OCI-LY3 (cell line): ENCODE data around the gene LDB2.

ENCODE experiments used
- H2AFZ ChIP-seq: fragments of 200-600, 300-600 bp; shearing (Covaris generic); 2 replicates; pipeline ENCODE4 v1.6.0; 2014; ENCODE audit warnings: antibody characterized with exemption, low read depth, low read length
- H3K27ac ChIP-seq: fragments of 200-600, 300-600 bp; sonication (generic); 2 replicates; pipeline ENCODE4 v1.5.1; 2014; ENCODE audit warnings: mild to moderate bottlenecking, low read length, moderate library complexity, mixed read lengths
- H3K27me3 ChIP-seq: fragments of 200-600, 300-600 bp; sonication (generic); 2 replicates; pipeline ENCODE4 v1.6.1; 2014; ENCODE audit warnings: low read depth, low read length, mixed read lengths
- H3K36me3 ChIP-seq: fragments of 200-600, 300-600 bp; sonication (generic); replicated peaks from 2 replicates; pipeline ENCODE3; 2014; ENCODE audit warnings: low read depth, low read length, mixed read lengths
- H3K4me1 ChIP-seq: fragments of 300-600, 200-600 bp; sonication (generic); 2 replicates; pipeline ENCODE4 v1.6.1; 2014; ENCODE audit warnings: low read length, mixed read lengths
- H3K4me2 ChIP-seq: fragments of 200-600, 300-600 bp; sonication (generic); 2 replicates; pipeline ENCODE4 v1.6.1; 2014; ENCODE audit warnings: low read length, mixed read lengths
- H3K4me3 ChIP-seq: fragments of 300-600, 200-600 bp; sonication (generic); 2 replicates; pipeline ENCODE4 v1.5.1; 2014; ENCODE audit warnings: antibody characterized with exemption, mild to moderate bottlenecking, low read length, moderate library complexity
- H3K79me2 ChIP-seq: fragments of 300-600, 200-600 bp; shearing (Covaris generic); 2 replicates; pipeline ENCODE4 v1.6.1; 2014; ENCODE audit warnings: mild to moderate bottlenecking, low read length, mixed read lengths
- H3K9ac ChIP-seq: fragments of 300-600, 200-600 bp; shearing (Covaris generic); 2 replicates; pipeline ENCODE4 v1.6.0; 2014; ENCODE audit warnings: mild to moderate bottlenecking, low read length, moderate library complexity
- H3K9me3 ChIP-seq: fragments of 200-600, 300-600 bp; shearing (Covaris generic); 2 replicates; pipeline ENCODE4 v1.6.1; 2014; ENCODE audit warnings: low read length, mixed read lengths; ENCODE audit not compliant: insufficient read depth
- H4K20me1 ChIP-seq: fragments of 200-600, 300-600 bp; sonication (generic); 2 replicates; pipeline ENCODE4 v1.6.1; 2016; ENCODE audit warnings: low read length, mixed read lengths; ENCODE audit not compliant: insufficient read depth
- CTCF ChIP-seq: fragments of 200-600, 300-600 bp; sonication (generic); IDR thresholded peaks from 2 replicates; pipeline ENCODE4 v1.5.1; 2014; ENCODE audit warnings: antibody characterized with exemption, low read length, low read depth
- EZH2phosphoT487 ChIP-seq: fragments of 200-600 bp; shearing (Covaris generic); IDR thresholded peaks from 2 replicates; pipeline ENCODE4 v1.6.1; 2018; ENCODE audit warnings: antibody characterized with exemption, mixed run types, low read depth

LDB2 gene

GRCh38 chr4:16760617-16761363 is 137.7 kb downstream of the LDB2 start:
- Histone ChIP-seq H3K4me2 (no peak overlapping the region), H3K9me3 (no peaks in the 10 kb centered on the region), H3K79me2 (no peaks in the 10 kb centered on the region), H3K4me1 (peaks cover 6% of the 10 kb centered on the region; the same call in 1 of the 2 replicates), H4K20me1 (no peaks in the 10 kb centered on the region), H3K4me3 (no peak overlapping the region), H3K27ac (no peak overlapping the region), H2AFZ (no peak overlapping the region), H3K36me3 (no peaks in the 10 kb centered on the region), H3K27me3 (no peaks in the 10 kb centered on the region), H3K9ac (no peak overlapping the region)
- TF ChIP-seq EZH2phosphoT487 (no peak), CTCF (no peak)

DNA sequence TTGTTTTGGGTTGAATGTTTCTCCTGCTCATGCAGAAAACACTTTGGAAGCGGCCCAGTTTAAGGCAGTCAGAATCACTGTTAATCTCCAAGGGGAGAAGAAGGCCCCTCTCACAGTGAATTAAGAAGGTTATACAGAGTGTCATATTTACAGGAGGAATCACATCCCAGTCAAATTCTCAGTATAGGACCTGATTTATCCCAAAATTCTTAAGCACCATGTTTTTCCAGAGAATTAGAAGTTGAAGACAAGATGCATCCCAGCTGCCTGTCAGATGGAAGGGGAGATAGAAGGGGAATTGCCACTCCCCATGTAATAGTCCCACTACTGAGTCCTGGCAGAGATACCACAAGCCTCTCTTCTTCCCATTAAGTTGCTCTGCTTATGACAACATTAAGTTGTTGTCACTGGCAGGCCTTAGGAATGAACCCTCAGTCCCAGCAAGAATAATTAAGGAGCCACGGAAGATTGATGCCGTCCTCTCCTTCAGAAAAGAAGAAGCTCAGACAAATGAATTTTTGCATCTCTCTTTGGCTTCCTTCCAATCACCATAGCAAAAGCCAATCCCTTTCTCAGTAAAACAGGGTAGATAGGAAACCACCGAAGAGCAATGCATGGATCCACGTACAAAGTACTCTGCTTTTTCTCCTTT is 138.4 kb downstream of the LDB2 start:
- Histone ChIP-seq H3K27ac (no peak overlapping the region), H3K4me1 (peaks cover 6% of the 10 kb centered on the region; the same call in 1 of the 2 replicates), H2AFZ (no peak overlapping the region), H3K9me3 (no peaks in the 10 kb centered on the region), H3K9ac (no peak overlapping the region), H3K36me3 (no peaks in the 10 kb centered on the region), H4K20me1 (no peaks in the 10 kb centered on the region), H3K79me2 (no peaks in the 10 kb centered on the region), H3K4me3 (no peak overlapping the region), H3K4me2 (no peak overlapping the region), H3K27me3 (no peaks in the 10 kb centered on the region)
- TF ChIP-seq EZH2phosphoT487, result no peak
- no peak for TF ChIP-seq CTCF

- Histone ChIP-seq H3K4me2 (no peak overlapping the region), H2AFZ (no peak overlapping the region), H3K4me3 (no peak overlapping the region), H4K20me1 (no peaks in the 10 kb centered on the region), H3K79me2 (no peaks in the 10 kb centered on the region), H3K27me3 (no peaks in the 10 kb centered on the region), H3K36me3 (no peaks in the 10 kb centered on the region), H3K27ac (no peak overlapping the region), H3K9me3 (no peaks in the 10 kb centered on the region), H3K9ac (no peak overlapping the region), H3K4me1 (peaks cover 6% of the 10 kb centered on the region; the same call in 1 of the 2 replicates)
- TF ChIP-seq CTCF, result no peak
- TF ChIP-seq EZH2phosphoT487, result no peak
These were observed 139.6 kb downstream of the LDB2 start for GRCh38 chr4:16758816-16759215.

DNA sequence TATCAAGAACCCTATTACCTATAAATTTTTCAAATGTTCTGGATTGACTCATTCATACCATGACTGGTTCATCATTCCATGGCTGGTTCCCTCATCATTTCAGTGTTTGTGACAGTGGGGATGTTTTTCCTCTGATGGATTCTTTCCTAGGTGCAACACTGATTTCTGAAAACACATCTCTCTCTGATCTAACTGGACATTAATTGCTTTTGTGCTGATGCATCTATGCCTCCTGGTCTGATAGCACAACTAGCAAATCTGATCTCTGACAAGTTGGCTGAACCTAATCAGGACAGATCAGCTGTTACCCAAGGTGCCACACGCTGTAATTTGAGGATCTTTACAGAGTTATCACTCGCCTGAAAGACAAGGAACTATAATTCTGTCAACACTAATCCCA is 140.2 kb downstream of the LDB2 start:
- no peaks in the 10 kb centered on the region for H3K27me3 ChIP-seq
- H3K4me1 ChIP-seq, result peaks cover 6% of the 10 kb centered on the region; the same call in 1 of the 2 replicates
- no peak overlapping the region for H2AFZ ChIP-seq
- no peaks in the 10 kb centered on the region for H3K79me2 ChIP-seq
- H4K20me1 ChIP-seq, result no peaks in the 10 kb centered on the region
- H3K4me2 ChIP-seq, result no peak overlapping the region
- no peak overlapping the region for H3K4me3 ChIP-seq
- H3K9ac ChIP-seq, result no peak overlapping the region
- no peak overlapping the region for H3K27ac ChIP-seq
- H3K9me3 ChIP-seq, result no peaks in the 10 kb centered on the region
- TF ChIP-seq CTCF (no peak), EZH2phosphoT487 (no peak)
- no peaks in the 10 kb centered on the region for H3K36me3 ChIP-seq
